Measurements from ENCODE around the gene TFB1M.

GRCh38 chr6:155324172-155324571 lies 9.9 kb upstream of the TFB1M start:
- no peak for TF ChIP-seq CTCF (IDR thresholded peaks at IDR 0.05)
- TF ChIP-seq EZH2 (IDR thresholded peaks at IDR 0.05): no peak
- no peak for TF ChIP-seq EZH2phosphoT487 (IDR thresholded peaks at IDR 0.05)
